ENCODE measurements around the gene AVPR1A.

The AVPR1A gene

DNA sequence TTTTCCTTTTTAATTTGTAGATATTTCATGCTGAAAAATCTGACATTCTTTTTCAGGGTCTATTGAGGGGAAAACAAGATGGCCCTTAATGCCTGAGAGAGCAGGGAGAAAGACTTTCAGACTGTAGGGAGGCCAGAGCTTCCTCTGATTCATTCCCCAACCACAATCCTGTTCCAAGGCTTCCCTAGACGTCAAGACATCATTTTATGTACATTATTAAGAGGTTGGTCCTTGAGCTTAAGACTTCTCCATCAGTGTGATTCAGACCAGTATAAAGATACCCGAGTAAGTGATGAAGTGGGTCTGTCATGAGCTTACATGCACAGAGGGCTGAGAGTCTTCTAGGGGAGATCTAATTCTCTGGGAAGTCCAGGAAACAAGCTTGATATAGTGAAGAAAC lies 57.3 kb downstream of the AVPR1A start:
- no peak for DNase-seq

DNA sequence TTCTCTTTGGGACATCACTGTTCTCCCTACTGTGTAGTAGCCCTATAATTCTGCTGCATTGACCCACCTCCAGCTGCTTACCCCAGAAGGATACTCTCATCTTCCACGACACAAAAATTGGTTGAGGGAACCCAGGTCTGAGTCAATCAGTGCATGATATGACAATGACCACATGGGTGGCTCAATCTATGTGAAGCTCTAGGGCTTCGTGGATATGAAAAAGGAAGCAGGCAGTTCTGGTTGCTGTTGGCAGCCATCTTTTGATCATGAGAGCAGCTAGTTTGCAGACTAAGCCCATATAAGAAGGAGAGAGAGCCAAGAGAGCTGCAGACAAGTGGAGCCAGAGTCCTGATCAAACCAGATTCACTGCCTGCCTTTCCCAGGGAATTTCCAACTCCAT lies 57.9 kb downstream of the AVPR1A start:
- no peak for DNase-seq

All from central memory CD4-positive, alpha-beta T cell (primary cell).